CD4-positive, alpha-beta T cell treated with Interleukin-12 subunit alpha and Interleukin-12 subunit beta, for 1 hour (primary cell): Measurements from ENCODE around the gene PTCD1.

Experiments used
- DNase-seq: peaks from one replicate; pipeline ENCODE4 v3.0.0-alpha.2; 2020

The PTCD1 gene

DNA sequence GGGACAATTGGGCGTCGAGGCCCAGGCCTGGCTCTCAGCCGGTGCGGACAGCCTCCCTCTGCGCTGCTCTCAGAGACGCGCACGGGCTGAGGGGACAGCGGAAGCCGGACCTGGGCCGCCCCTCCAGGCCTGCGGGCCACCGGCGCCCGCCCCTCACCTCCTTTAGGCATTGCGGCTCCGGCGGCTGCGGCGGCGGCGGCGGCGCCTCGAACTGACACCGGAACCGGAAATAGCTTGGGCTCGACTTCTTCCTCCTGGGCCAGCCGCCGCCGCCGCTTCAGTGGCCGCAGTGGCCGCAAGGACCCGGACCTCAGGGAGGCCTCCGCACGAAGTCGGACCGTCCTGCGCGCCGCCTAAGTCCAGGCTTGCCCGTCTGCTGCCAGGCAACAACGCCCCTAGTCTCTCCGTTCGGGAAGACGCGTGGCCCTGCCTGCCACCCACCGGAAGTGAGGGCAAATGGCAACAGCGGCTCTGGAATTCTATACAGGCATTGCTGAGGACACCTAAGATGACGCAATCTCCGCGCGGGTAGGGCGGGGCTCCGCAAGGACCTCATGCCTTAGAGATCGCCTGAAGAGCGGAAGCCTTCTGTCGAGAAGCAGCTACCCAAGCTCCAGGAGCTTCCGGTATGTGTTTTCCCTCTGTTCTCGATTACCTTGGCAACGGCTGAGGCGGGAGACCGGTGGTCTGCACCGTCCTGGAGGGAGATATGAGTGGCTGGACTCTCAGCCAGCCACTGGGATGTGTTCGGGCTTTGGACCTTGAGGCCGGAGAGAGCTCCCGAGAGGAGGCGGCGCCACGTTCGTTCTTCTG lies 30.0 kb downstream of the PTCD1 start, which contains the start of the genes BUD31 and PDAP1:
BUD31 (plus strand) TSS at position 591 of the 813 bp plus-strand sequence. CDS start 2,124 bp downstream, outside the sequence.
PDAP1 (minus strand) TSS at position 219 of the 813 bp plus-strand sequence; CDS start at position 170, 49 bp downstream.
- DNase-seq = peak; percentile 97

DNA sequence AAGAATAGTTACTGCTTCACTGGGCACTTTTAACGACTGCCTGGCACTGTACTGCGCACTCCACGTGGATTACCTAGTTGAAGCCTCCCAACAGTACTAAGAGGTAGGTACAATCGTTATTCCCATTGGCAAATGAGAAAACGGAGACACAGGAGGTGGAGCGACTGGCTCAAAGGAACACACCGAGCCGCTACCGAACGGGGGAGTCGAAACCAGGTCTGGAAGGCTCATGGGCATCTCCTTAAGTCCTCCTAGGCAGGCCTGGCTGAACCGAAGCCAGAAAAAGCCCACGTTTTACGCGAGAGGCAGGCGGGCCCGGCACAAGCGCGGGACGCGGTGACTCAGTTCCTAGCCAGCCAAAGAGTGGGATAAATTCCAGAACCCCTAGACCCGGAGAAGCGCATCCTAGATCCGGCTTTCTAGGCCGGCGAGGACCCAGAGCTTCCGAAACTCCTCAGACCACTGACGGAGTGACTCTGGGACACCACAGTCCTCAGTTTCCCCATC lies 30.7 kb downstream of the PTCD1 start:
- DNase-seq = peak; percentile 32

DNA sequence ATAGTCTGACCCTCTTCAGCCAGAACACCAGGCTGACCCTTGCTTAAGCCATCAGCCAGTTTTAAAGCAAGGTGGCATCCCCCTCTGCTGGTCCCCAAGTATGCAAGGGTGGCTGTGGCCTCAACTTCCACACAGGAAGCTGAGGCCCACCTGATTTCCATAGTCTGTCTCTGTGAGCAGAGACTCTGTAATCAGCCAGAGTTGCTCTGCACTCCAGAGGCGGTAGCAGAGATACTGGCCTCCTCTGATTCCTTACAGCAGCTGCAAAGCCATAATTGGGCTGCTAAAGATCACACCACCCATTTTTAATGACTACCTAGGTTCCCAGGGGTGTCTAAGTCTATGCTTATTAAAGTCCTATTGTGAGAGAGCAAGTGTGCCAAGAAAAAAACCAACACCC lies 32.0 kb downstream of the PTCD1 start:
- DNase-seq = no peak

- no peak for DNase-seq
Observed at GRCh38 chr7:99404977-99405320, 33.6 kb downstream of the PTCD1 start.

- DNase-seq = no peak
Observed at GRCh38 chr7:99404235-99404976, 34.2 kb downstream of the PTCD1 start.

DNA sequence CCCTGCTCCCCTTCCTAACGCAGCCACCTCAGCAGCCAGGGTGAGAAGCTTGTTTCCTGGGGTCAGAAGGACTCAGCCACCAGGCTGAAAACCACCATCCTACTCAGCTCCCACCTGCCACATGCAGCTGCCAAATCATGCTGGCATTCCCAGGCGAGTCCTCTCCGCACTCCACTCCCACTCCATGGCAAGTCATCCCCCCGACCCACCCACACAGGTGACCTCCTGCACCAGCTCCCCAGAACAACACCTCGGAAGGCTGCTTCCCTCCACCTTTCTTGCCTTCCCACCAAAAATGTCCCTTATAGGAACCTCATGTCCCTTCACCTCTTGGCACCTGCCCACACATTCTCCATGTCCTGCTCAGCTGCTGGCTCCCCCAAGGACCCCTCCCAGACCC lies 34.8 kb downstream of the PTCD1 start:
- no peak for DNase-seq

- DNase-seq = no peak
Observed at GRCh38 chr7:99402854-99403253, 35.7 kb downstream of the PTCD1 start.

DNA sequence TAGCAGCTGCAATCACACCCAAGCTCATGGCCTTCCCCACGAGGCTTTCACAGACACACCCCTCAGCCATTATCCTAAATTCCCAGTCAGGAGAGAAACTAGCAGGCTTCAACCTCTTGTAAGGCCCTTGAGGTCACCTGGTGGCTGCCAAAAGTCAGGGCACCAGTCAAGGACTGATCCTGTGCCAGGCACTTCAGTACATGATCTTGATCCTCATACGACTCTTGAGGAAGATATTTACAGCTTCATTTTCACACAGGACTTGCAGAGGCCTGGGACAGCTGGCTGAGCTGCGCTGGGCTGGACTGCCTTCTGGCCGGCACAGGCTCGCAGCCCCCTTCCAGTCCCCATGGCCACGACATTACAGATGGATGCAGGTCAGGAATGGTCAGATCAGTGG lies 39.0 kb downstream of the PTCD1 start:
- no peak for DNase-seq

DNA sequence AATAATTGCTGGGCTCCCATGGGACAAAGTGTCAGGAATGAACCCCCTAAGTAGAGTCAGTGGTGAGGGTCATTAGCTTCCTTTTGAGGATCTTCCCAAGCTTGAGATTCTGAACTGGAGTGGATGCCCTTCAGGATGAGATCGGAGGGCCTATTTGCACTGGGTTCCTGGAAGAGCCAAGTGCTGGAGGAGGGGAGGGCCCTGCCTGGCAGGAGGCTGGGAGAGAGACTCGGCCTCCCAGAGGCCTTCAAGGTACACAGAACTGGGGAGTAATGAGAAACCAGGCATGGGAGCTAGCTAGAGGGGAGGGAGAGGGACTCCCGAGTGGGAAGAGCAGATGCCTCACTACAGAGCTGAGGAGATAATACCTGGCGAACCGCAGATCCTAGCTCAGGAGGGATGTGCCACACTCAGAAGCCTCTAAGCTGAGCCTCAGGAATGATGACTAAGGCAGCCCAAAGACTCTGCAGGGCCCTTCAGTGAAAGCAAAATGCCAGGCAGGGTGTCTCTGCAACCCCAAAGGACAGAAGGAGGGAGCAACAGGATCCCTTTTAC lies 39.6 kb downstream of the PTCD1 start:
- DNase-seq = no peak

DNA sequence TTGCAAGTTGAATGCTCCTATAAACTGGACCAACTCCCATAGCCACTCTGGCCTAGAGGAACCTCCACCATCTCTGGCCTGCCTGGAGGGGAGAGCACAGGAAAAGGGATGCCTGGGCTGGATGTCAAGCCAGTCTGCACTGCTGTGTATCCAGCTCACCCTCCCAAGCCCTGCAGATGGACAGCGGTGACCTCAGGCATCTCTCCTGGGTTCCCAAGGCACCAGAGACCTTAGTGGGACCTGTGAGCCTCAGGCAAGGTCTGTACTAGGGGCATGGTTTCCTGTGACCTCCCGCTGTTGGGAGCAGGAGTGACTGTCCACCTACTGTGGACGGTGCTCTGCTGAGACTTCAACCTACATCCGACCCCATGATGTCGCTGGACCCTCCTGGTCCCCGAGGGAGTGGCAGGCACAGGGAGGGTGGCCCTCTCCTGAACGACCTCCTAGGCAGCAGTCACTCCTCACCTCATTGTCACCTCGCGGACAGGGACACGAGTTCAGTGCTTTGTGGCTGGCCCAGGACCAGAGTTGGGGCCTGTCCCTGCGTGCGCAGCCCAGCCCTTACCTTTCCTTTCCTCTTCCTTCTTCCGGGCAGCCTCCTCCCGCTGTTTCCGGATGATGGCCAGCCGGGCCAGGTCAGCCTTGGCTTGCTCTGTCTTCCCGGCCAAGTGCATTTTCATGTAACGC lies 41.2 kb downstream of the PTCD1 start:
- no peak for DNase-seq

DNA sequence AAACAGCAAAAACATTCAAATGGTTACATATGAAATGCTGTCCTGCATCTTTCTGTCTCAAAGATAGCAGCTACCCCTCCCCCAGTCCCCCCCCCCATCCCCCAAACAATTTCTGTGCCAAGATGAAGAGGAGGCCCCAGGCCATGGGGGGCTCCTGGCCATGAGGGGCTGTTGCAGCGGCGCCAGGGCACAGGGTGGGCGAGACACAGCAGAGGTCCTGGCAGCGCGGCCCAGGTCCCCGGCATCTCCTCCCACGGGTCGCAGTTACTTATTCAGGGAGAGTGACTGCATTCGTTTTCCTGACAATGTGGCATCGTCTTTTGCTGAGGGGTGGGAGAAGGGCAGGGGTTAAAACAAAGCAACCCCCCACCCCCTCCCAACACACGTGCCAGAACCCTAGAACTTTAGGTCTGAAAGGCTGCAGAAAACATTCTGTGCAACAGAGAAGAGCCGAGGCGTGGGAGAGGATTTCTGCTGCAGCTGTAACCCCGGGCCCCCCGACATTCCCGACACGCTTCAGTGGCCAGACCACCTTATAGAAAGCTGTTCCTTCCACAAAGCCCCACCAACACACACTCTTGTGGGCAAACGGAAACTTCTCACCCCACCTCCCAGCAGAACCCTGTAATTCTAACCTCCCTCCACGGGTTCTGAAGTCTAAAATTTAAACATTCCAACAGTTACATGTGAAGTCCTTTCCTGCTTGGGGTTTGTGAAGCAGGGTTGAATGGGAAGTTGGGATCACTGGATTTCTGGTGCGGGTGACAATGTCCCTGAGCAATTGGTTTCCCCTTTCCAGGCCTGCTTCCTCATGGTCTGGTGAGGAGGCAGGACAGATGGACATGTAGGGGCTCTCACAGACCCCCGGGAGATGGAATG lies 41.9 kb downstream of the PTCD1 start:
- DNase-seq = no peak

GRCh38 chr7:99395616-99396327 lies 42.8 kb downstream of the PTCD1 start:
- no peak for DNase-seq

DNA sequence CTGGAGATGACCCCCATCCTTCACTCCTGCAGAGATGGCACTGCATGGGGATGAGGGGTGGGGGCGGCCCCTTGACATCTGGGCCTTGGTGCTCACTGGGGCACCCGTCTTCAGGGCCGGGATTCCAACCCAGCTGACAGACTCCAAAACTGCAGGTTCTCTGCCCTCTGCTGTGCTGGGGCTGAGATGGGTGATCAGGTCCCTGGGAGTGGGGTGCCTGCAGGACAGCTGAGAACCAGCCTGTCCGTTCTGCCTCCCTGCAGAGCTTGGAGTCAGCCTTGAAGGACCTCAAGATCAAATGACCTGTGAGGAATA lies 44.5 kb downstream of the PTCD1 start:
- DNase-seq = no peak

- no peak for DNase-seq
Observed at GRCh38 chr7:99393355-99394187, 45.0 kb downstream of the PTCD1 start.

GRCh38 chr7:99392659-99393354 lies 45.8 kb downstream of the PTCD1 start:
- peak; percentile 91 for DNase-seq

- DNase-seq = no peak
Observed at GRCh38 chr7:99392046-99392445, 46.6 kb downstream of the PTCD1 start.

DNA sequence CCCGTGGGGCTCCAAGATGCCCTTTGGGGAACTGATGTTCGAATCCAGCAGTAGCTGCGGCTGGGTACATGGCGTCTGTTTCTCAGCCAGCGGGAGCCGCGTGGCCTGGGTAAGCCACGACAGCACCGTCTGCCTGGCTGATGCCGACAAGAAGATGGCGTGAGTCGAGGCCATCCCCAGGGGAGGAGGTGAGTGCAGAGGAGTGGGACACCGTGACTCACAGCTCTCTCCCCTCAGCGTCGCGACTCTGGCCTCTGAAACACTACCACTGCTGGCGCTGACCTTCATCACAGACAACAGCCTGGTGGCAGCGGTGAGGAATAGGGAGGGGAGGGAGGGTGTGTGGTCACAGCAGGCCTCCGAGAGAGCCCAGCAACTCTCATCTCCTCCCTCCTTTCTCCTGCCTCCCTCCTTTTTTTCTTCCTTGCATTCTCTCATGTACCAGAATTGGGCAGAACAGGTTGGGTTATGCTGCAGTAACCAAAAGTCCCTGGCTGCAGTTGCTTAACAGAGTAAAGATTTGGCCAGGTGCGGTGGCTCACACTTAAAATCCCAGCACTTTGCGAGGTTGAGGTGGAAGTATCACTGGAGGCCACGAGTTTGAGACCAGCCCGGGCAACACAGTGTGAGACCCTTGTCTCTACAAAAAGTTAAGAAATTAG lies 47.5 kb downstream of the PTCD1 start:
- DNase-seq = no peak

GRCh38 chr7:99389772-99390171 lies 48.8 kb downstream of the PTCD1 start:
- no peak for DNase-seq

DNA sequence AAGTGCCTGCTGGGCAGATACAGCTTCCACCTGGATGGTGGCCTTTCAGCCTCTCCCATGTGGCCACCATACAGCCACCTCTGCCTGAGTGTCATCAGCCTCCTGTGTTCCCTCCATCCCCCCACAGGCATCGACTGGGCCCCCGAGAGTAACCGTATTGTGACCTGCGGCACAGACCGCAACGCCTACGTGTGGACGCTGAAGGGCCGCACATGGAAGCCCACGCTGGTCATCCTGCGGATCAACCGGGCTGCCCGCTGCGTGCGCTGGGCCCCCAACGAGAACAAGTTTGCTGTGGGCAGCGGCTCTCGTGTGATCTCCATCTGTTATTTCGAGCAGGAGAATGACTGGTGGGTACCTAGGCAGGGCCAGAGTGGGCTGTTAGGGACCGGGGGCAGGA lies 50.7 kb downstream of the PTCD1 start:
- DNase-seq = no peak
